H1 (cell line): ENCODE measurements around the gene CACNA1C. TPM values are rescaled to one million over a fixed set of nuclear protein-coding genes. Genes with fewer than 3 reads are reported as not detected.

Experiments
- CTCF ChIA-PET: fragments of 300-600 bp; sonication (Branson Sonifier 250); formaldehyde crosslinking; loops from one replicate; lab custom pipeline; 2021; ENCODE audit not compliant: partially characterized antibody; lab: Charles Lee
- POLR2A ChIA-PET: fragments of 300-600 bp; sonication (Branson Sonifier 250); formaldehyde crosslinking; loops from one replicate; lab custom pipeline; 2021; ENCODE audit warnings: inconsistent platforms; ENCODE audit not compliant: partially characterized antibody; lab: Charles Lee
- DNase-seq, 2 experiments: peaks; one replicate each; pipeline versions ENCODE4 v3.0.0 to v3.0.0-alpha.2; 2010 to 2022; ENCODE audit warnings: low spot score in 2 of 2, low read depth in 1 of 2, mixed read lengths in 1 of 2
- FAIRE-seq: peaks from 2 replicates; lab custom pipeline; 2011; peaks lifted over from hg19 to GRCh38; lab: Jason Lieb, UNC
- H2AFZ ChIP-seq: 2 replicates; pipeline ENCODE4 v1.8.1; 2012; ENCODE audit warnings: low read length, inconsistent platforms
- H2AK5ac ChIP-seq: 2 replicates; pipeline ENCODE4 v1.6.1; 2013; ENCODE audit warnings: low read depth, low read length
- H2BK120ac ChIP-seq: replicated peaks from 2 replicates; pipeline ENCODE3; 2013; ENCODE audit warnings: low read depth, low read length, inconsistent platforms
- H2BK12ac ChIP-seq: 2 replicates; pipeline ENCODE4 v1.6.1; 2013; ENCODE audit warnings: low read depth, low read length
- H2BK15ac ChIP-seq: 2 replicates; pipeline ENCODE4 v1.6.1; 2013; ENCODE audit warnings: low read length
- H2BK20ac ChIP-seq: 2 replicates; pipeline ENCODE4 v1.6.1; 2013; ENCODE audit warnings: low read length
- H2BK5ac ChIP-seq: 2 replicates; pipeline ENCODE4 v1.6.1; 2013; ENCODE audit warnings: low read depth, low read length
- H3K14ac ChIP-seq: 2 replicates; pipeline ENCODE4 v1.6.1; 2013; ENCODE audit warnings: inconsistent platforms; ENCODE audit not compliant: insufficient read length
- H3K18ac ChIP-seq: 2 replicates; pipeline ENCODE4 v1.6.1; 2013; ENCODE audit warnings: low read length; ENCODE audit errors: extremely low read depth
- H3K23ac ChIP-seq: 2 replicates; pipeline ENCODE4 v1.6.1; 2013; ENCODE audit warnings: inconsistent platforms; ENCODE audit not compliant: insufficient read length
- H3K23me2 ChIP-seq: 2 replicates; pipeline ENCODE4 v1.6.1; 2013; ENCODE audit warnings: low read depth, low read length
- H3K27ac ChIP-seq: 2 replicates; pipeline ENCODE4 v1.6.1; 2011; ENCODE audit warnings: low read depth, low read length, inconsistent platforms
- H3K27me3 ChIP-seq, 4 experiments: replicated peaks in 1 of 4; 1 replicate in 1 of 4; 2 replicates in 3 of 4; pipeline versions ENCODE4 v1.6.1 to v1.8.1; 2011 to 2013; ENCODE audit warnings: low read length in 3 of 4, mild to moderate bottlenecking in 3 of 4, inconsistent platforms in 2 of 4, mixed read lengths in 2 of 4, moderate library complexity in 1 of 4; ENCODE audit not compliant: control insufficient read depth in 3 of 4, insufficient read depth in 3 of 4; ENCODE audit errors: extremely low read depth in 1 of 4
- H3K36me3 ChIP-seq, 4 experiments: 2 replicates each; pipeline versions ENCODE4 v1.6.1 to v1.8.1; 2011 to 2013; ENCODE audit warnings: mild to moderate bottlenecking in 4 of 4, low read length in 3 of 4, moderate library complexity in 2 of 4, control low read depth in 1 of 4, inconsistent platforms in 1 of 4; ENCODE audit not compliant: insufficient read depth in 4 of 4, control insufficient read depth in 2 of 4
- H3K4ac ChIP-seq: replicated peaks from 2 replicates; pipeline ENCODE3; 2013; ENCODE audit warnings: low read length, low read depth, mixed read lengths, inconsistent platforms; ENCODE audit not compliant: insufficient read length
- H3K4me1 ChIP-seq, 4 experiments: replicated peaks in 1 of 4; 1 replicate in 1 of 4; 2 replicates in 3 of 4; pipeline versions ENCODE4 v1.6.1 to v1.8.1; 2011 to 2013; ENCODE audit warnings: low read length in 3 of 4, inconsistent platforms in 2 of 4, mixed read lengths in 1 of 4; ENCODE audit not compliant: insufficient read depth in 4 of 4, control insufficient read depth in 3 of 4
- H3K4me2 ChIP-seq, 2 experiments: 2 replicates each; pipeline versions ENCODE4 v1.6.1 to v1.8.1; 2011 to 2013; ENCODE audit warnings: low read depth in 2 of 2, low read length in 2 of 2, control low read depth in 1 of 2, inconsistent platforms in 1 of 2, mild to moderate bottlenecking in 1 of 2; ENCODE audit not compliant: insufficient read depth in 1 of 2
- H3K4me3 ChIP-seq, 4 experiments: fragments of 200-600, 300-600 bp in 1 of 4; sonication (generic), shearing (Covaris generic), sonication (Bioruptor Twin) in 1 of 4; 2 replicates each; pipeline versions ENCODE4 v1.5.1 to v1.8.1; 2011 to 2016; ENCODE audit warnings: low read length in 4 of 4, low read depth in 3 of 4, control low read depth in 2 of 4, inconsistent platforms in 2 of 4, mild to moderate bottlenecking in 2 of 4, mixed read lengths in 1 of 4, moderate library complexity in 1 of 4; ENCODE audit not compliant: insufficient read depth in 2 of 4; ENCODE audit errors: extremely low read depth in 1 of 4
- H3K56ac ChIP-seq: replicated peaks from 2 replicates; pipeline ENCODE3; 2013; ENCODE audit warnings: low read depth, mild to moderate bottlenecking, mixed read lengths, low read length, inconsistent platforms; ENCODE audit not compliant: insufficient read length
- H3K79me1 ChIP-seq: 2 replicates; pipeline ENCODE4 v1.6.1; 2013; ENCODE audit warnings: low read depth, low read length, control low read depth
- H3K79me2 ChIP-seq, 2 experiments: 2 replicates each; pipeline versions ENCODE4 v1.6.1 to v1.8.1; 2012 to 2013; ENCODE audit warnings: low read length in 2 of 2, mild to moderate bottlenecking in 2 of 2, inconsistent platforms in 1 of 2; ENCODE audit not compliant: insufficient read depth in 2 of 2, control insufficient read depth in 1 of 2
- H3K9ac ChIP-seq, 4 experiments: replicated peaks in 1 of 4; 1 replicate in 1 of 4; 2 replicates in 3 of 4; pipeline versions ENCODE4 v1.6.1 to v1.8.1; 2011 to 2013; ENCODE audit warnings: low read depth in 3 of 4, low read length in 3 of 4, control low read depth in 2 of 4, mild to moderate bottlenecking in 2 of 4, moderate library complexity in 2 of 4, inconsistent platforms in 1 of 4; ENCODE audit errors: extremely low read depth in 1 of 4
- H3K9me3 ChIP-seq, 2 experiments: 2 replicates each; pipeline versions ENCODE4 v1.6.1 to v1.8.1; 2012 to 2013; ENCODE audit warnings: mild to moderate bottlenecking in 2 of 2, moderate library complexity in 2 of 2, control low read depth in 1 of 2, inconsistent platforms in 1 of 2, low read depth in 1 of 2, low read length in 1 of 2, mixed read lengths in 1 of 2; ENCODE audit not compliant: insufficient read depth in 2 of 2
- H4K20me1 ChIP-seq, 2 experiments: replicated peaks in 1 of 2; 2 replicates each; pipeline versions ENCODE3 to v1.8.1; 2011 to 2013; ENCODE audit warnings: inconsistent platforms in 2 of 2, low read length in 2 of 2, mild to moderate bottlenecking in 1 of 2; ENCODE audit not compliant: insufficient read depth in 2 of 2, control insufficient read depth in 1 of 2
- H4K5ac ChIP-seq: 2 replicates; pipeline ENCODE4 v1.6.1; 2013; ENCODE audit warnings: low read length, low read depth, mixed read lengths, inconsistent platforms; ENCODE audit not compliant: insufficient read length
- H4K8ac ChIP-seq: 2 replicates; pipeline ENCODE4 v1.8.0; 2013; ENCODE audit warnings: mild to moderate bottlenecking, moderate library complexity, low read length, inconsistent platforms; ENCODE audit not compliant: insufficient read depth; ENCODE audit errors: extremely low read depth
- H4K91ac ChIP-seq: replicated peaks from 2 replicates; pipeline ENCODE3; 2013; ENCODE audit warnings: low read length, mixed read lengths, inconsistent platforms; ENCODE audit not compliant: insufficient read length
- CHD2 ChIP-seq: IDR thresholded peaks from 2 replicates; pipeline ENCODE4 v1.6.1; 2012; ENCODE audit warnings: low read length, improper control_type of control experiment
- HDAC6 ChIP-seq: IDR thresholded peaks from one replicate; pipeline ENCODE4 v1.7.1; 2012; ENCODE audit warnings: low read depth, mild to moderate bottlenecking, inconsistent platforms, low read length, moderate library complexity
- JUND ChIP-seq: IDR thresholded peaks from 2 replicates; pipeline ENCODE4 v1.6.1; 2011; ENCODE audit warnings: mild to moderate bottlenecking, improper control_type of control experiment, low read length
- POLR2AphosphoS5 ChIP-seq: IDR thresholded peaks from 2 replicates; pipeline ENCODE4 v1.6.1; 2011; ENCODE audit warnings: low read depth, low read length
- WGBS, 2 experiments: shearing (Covaris generic) in 1 of 2; methylation state at CpG; one replicate each; pipeline versions ENCODE4 v1.1.6 to v1.1.7; 2013 to 2015; ENCODE audit warnings: low lambda C conversion rate in 2 of 2, mixed read lengths in 2 of 2, inconsistent platforms in 1 of 2, low coverage in 1 of 2, missing lambda C conversion rate in 1 of 2; ENCODE audit not compliant: insufficient replicate concordance in 2 of 2, insufficient coverage in 1 of 2, insufficient read length in 1 of 2; ENCODE audit errors: extremely low coverage in 1 of 2, missing lambda C conversion rate in 1 of 2; 5-methylcytosine and 5-hydroxymethylcytosine counted together
- polyA plus RNA-seq, 7 experiments: library from polyadenylated mRNA; depleted of rRNA in 3 of 7; stranded (reverse) in 5 of 7; unstranded in 2 of 7; fragments of >200 nt in 5 of 7; fragments of 200-250 nt in 2 of 7; gene quantifications; 1 replicate in 5 of 7; 2 replicates in 1 of 7; 4 replicates in 1 of 7; pipeline versions ENCODE4 v1.2.1 to v1.2.3, GENCODE V29; 2011 to 2013; ENCODE audit warnings: missing spikeins in 2 of 7, mixed read lengths in 2 of 7
- total RNA-seq: library from RNA; stranded (reverse); fragmentation: NEBNext Ultra II Directional; extraction: Animal tissue kit (Norgen Biotek cat#: 25700); gene quantifications from 2 replicates; pipeline ENCODE4 v1.2.1, GENCODE V29; 2021
- TF ChIP-seq, protein P1 (sequence below): IDR thresholded peaks from 2 replicates; pipeline ENCODE4 v1.6.1; 2012; ENCODE audit warnings: inconsistent platforms

The CACNA1C gene
- total and polyA plus RNA-seq, 2 of the 8 experiments (the other 6 are each of a cell fraction or from before 2014, with no cell fraction given): 1.3 TPM

DNA sequence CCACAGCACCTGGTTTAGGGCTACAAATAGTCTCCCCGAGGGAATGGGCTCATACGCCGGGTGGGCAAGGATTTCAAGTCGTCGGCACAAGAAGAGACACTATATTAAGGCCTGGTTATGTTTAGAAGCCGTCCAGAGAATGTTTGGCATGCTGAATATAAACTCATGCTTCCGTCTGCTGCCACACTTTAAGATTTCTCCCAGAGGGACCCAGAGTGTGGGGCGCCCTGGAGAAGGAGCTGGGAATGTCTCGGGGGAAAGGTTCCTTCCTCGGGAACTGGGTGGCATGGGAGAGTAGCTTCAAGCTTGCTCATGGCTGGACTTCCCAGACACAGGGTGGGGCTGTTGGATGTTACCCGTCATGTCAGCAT, 295.7 kb downstream of the CACNA1C start:
- Histone ChIP-seq H3K18ac (no peak overlapping the region), H3K79me2 (no peaks in the 10 kb centered on the region), H4K91ac (no peak overlapping the region), H3K79me1 (no peaks in the 10 kb centered on the region), H3K36me3 (no peaks in the 10 kb centered on the region), H3K9me3 (no peaks in the 10 kb centered on the region), H3K27ac (no peak overlapping the region), H3K23me2 (no peaks in the 10 kb centered on the region), H4K5ac (no peak overlapping the region), H3K56ac (no peak overlapping the region), H2AFZ (no peak overlapping the region), H2BK120ac (no peak overlapping the region), H2BK12ac (no peak overlapping the region), H2BK15ac (no peak overlapping the region), H3K4me1 (peaks cover 1 to 12% (median 9%) of the 10 kb centered on the region in 4 experiments; a peak in 6 of 7 replicates), H3K9ac (no peak overlapping the region), H4K20me1 (no peaks in the 10 kb centered on the region), H3K4me3 (no peak overlapping the region), H4K8ac (no peak overlapping the region), H3K4me2 (no peak overlapping the region), H2BK20ac (no peak overlapping the region), H3K23ac (no peak overlapping the region), H3K4ac (no peak overlapping the region), H2BK5ac (no peak overlapping the region), H2AK5ac (no peak overlapping the region), H3K14ac (no peak overlapping the region), H3K27me3 (no peaks in the 10 kb centered on the region)
- 91% methylated on average over 11 of the region's 11 CpGs; no CpG with 5 or more reads in 1 of the 2 experiments for WGBS, 2 experiments
- DNase-seq (no peak), FAIRE-seq (no peak)
- CTCF ChIA-PET: interaction anchor here (1.6 to 4.5 kb wide), 4 partner anchors 9 to 290 kb away, joined by 3 to 30 read pairs (median 10); no protein-coding TSS in a partner anchor
- no peak for TF ChIP-seq POLR2AphosphoS5
- no peak for TF ChIP-seq CHD2
- TF ChIP-seq, protein P1, sequence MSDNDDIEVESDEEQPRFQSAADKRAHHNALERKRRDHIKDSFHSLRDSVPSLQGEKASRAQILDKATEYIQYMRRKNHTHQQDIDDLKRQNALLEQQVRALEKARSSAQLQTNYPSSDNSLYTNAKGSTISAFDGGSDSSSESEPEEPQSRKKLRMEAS: no peak
- TF ChIP-seq JUND: no peak
- TF ChIP-seq HDAC6: no peak
- POLR2A ChIA-PET: no interaction called here
